ENCODE results near the gene KLHL29. TPM values are rescaled to one million over a fixed set of nuclear protein-coding genes. Genes with fewer than 3 reads are reported as not detected.

KLHL29 gene
- total and polyA plus RNA-seq, 2 experiments from 2014 or later, result 1.5 to 6.5 TPM

- TF ChIP-seq ZNF114 (CRISPR knock-in tag; IDR thresholded peaks at IDR 0.05), result no peak
- no peak for TF ChIP-seq EZH2 (IDR thresholded peaks at IDR 0.05; ENCODE audit: low read depth, unreplicated experiment)
- TF ChIP-seq ETS1 (IDR thresholded peaks at IDR 0.05), result no peak
- TF ChIP-seq CREB1 (CRISPR knock-in tag; IDR thresholded peaks at IDR 0.05; ENCODE audit: low read depth), result no peak
- TF ChIP-seq REST (IDR thresholded peaks at IDR 0.05; ENCODE audit: unreplicated experiment), result no peak
- no peak for TF ChIP-seq POLR2AphosphoS5 (IDR thresholded peaks at IDR 0.05; ENCODE audit: low read depth)
Observed at GRCh38 chr2:23448906-23449305, 63.9 kb downstream of the KLHL29 start (continued).

- H3K36me3 ChIP-seq (ENCODE audit: insufficient read depth), result no peaks in the 10 kb centered on the region
- no peaks in the 10 kb centered on the region for H4K20me1 ChIP-seq (replicated peaks; ENCODE audit: insufficient read depth)
- H3K27ac ChIP-seq (ENCODE audit: low read depth), result no peak overlapping the region
- H3K79me2 ChIP-seq (replicated peaks; ENCODE audit: insufficient read depth), result no peaks in the 10 kb centered on the region; the same call in 1 of the 2 replicates
- Mint-ChIP-seq H3K4me1 (peaks cover 12% of the 10 kb centered on the region; the same call in 2 of the 3 replicates), H3K27me3 (ENCODE audit: insufficient read depth, low read depth, poor library complexity) (no peaks in the 10 kb centered on the region), H3K4me3 (no peak overlapping the region), H3K36me3 (ENCODE audit: low read depth) (no peaks in the 10 kb centered on the region), H3K9me3 (no peaks in the 10 kb centered on the region), H3K27ac (no peak overlapping the region)
- ATAC-seq, result no peak
- H3F3A ChIP-seq (replicated peaks; ENCODE audit: low read depth), result no peaks in the 10 kb centered on the region
- no peak for TF ChIP-seq ZNF462 (CRISPR knock-in tag; IDR thresholded peaks at IDR 0.05)
- no peak for TF ChIP-seq EZH2phosphoT487 (IDR thresholded peaks at IDR 0.05; ENCODE audit: unreplicated experiment)
- H2AFZ ChIP-seq, result no peak overlapping the region
- no peaks in the 10 kb centered on the region for H3K4me1 ChIP-seq (ENCODE audit: insufficient read depth)
- H3K27me3 ChIP-seq (ENCODE audit: insufficient read depth), result no peaks in the 10 kb centered on the region
- H3K4me2 ChIP-seq, result no peak overlapping the region
- H3K9me2 ChIP-seq (ENCODE audit: insufficient read depth), result 0 out of 2 replicates have a peak, but pooled peaks cover 3% of the 10 kb centered on the region
- H3K4me3 ChIP-seq, result no peak overlapping the region
- DNase-seq (ENCODE audit: low spot score), result no peak
Observed at GRCh38 chr2:23449413-23449812, 64.4 kb downstream of the KLHL29 start.
